Stimulated activated CD8-positive, alpha-beta memory T cell treated with anti-CD3 and anti-CD28 coated beads, Interleukin-15, amount 100 ng/mL, for 1 hour (primary cell): ENCODE results near the gene CHKA.

Experiments used
- DNase-seq: peaks from one replicate; pipeline ENCODE4 v3.0.0-alpha.2; 2020; ENCODE audit warnings: low read depth

Gene CHKA

GRCh38 chr11:68071281-68072048, 49.7 kb downstream of the CHKA start:
- no peak for DNase-seq

GRCh38 chr11:68067991-68068390, 53.2 kb downstream of the CHKA start:
- DNase-seq: no peak

- DNase-seq: no peak
These were observed 54.4 kb downstream of the CHKA start for GRCh38 chr11:68066742-68067141.

GRCh38 chr11:68065841-68066240, 55.3 kb downstream of the CHKA start:
- no peak for DNase-seq

GRCh38 chr11:68064926-68065325, 56.3 kb downstream of the CHKA start:
- no peak for DNase-seq

GRCh38 chr11:68061508-68061907, 59.7 kb downstream of the CHKA start:
- DNase-seq: no peak

GRCh38 chr11:68057807-68058206, 63.4 kb downstream of the CHKA start:
- no peak for DNase-seq

GRCh38 chr11:68056317-68057285, 64.6 kb downstream of the CHKA start:
- no peak for DNase-seq

GRCh38 chr11:68053981-68054812, 67.0 kb downstream of the CHKA start:
- DNase-seq: no peak

GRCh38 chr11:68053117-68053516, 68.1 kb downstream of the CHKA start:
- no peak for DNase-seq

- no peak for DNase-seq
These were observed 68.9 kb downstream of the CHKA start for GRCh38 chr11:68052137-68052873.

GRCh38 chr11:68051191-68052136, 69.7 kb downstream of the CHKA start:
- DNase-seq: no peak

- no peak for DNase-seq
These were observed 70.8 kb downstream of the CHKA start for GRCh38 chr11:68050371-68050841.

- DNase-seq: no peak
These were observed 71.4 kb downstream of the CHKA start for GRCh38 chr11:68049509-68050370.

- no peak for DNase-seq
These were observed 72.3 kb downstream of the CHKA start for GRCh38 chr11:68048681-68049508.

- no peak for DNase-seq
These were observed 73.5 kb downstream of the CHKA start for GRCh38 chr11:68047437-68048290.

- DNase-seq: no peak
These were observed 76.3 kb downstream of the CHKA start for GRCh38 chr11:68044898-68045351.
